ENCODE data around the gene RPRD2. TPM values are rescaled to one million over a fixed set of nuclear protein-coding genes. Genes with fewer than 3 reads are reported as not detected.

Gene RPRD2
- total and polyA plus RNA-seq, 9 of the 15 experiments (the other 6 are each of a cell fraction or from before 2014, with no cell fraction given): 1.5 to 21.6 (median 7.7) TPM

GRCh38 chr1:150444232-150444631, 80.3 kb downstream of the RPRD2 start:
- POLR2A ChIA-PET: interaction anchor here (0.6 kb wide), 1 partner anchor 72 kb away, joined by 3 read pairs; no protein-coding TSS in a partner anchor
- WGBS (ENCODE audit: insufficient coverage, low coverage, missing lambda C conversion rate): 93% methylated on average over 1 of the region's 1 CpG
- H3K4me2 ChIP-seq (ENCODE audit: insufficient read depth, low read length): no peak overlapping the region
- FAIRE-seq (no peak), ATAC-seq (no peak), DNase-seq (ENCODE audit: extremely low read depth in 1 of 4, low spot score in 3 of 4) (no peak)
- BruUV-seq (replicated peaks): no TSS peak
- no peaks in the 10 kb centered on the region for H3K9me3 ChIP-seq (replicated peaks; ENCODE audit: control insufficient read depth, insufficient read depth, low read depth, low read length)
- no peaks in the 10 kb centered on the region for H3K27me3 ChIP-seq (ENCODE audit: control insufficient read depth in 2 of 2, insufficient read depth in 2 of 2, low read length in 2 of 2)
- CTCF ChIA-PET (ENCODE audit: low intra/inter-chr PET ratio): no interaction called here
- in situ Hi-C loops (cut with MboI) (no loop called here), intact Hi-C loops (cut with micrococcal nuclease) (no loop called here)
- no peak overlapping the region for H3K9ac ChIP-seq (ENCODE audit: insufficient read depth in 1 of 2, low read depth in 2 of 2, low read length in 2 of 2)
- no peaks in the 10 kb centered on the region for H3K9me1 ChIP-seq (ENCODE audit: control insufficient read depth, insufficient read depth, low read length)
- no peaks in the 10 kb centered on the region for H3K4me1 ChIP-seq (replicated peaks in 1 of 2; ENCODE audit: control insufficient read depth in 2 of 2, insufficient read depth in 2 of 2, low read length in 2 of 2)
- no peak for TF ChIP-seq PHTF2 (CRISPR knock-in tag; IDR thresholded peaks at IDR 0.05)
- TF ChIP-seq NONO (IDR thresholded peaks at IDR 0.05; ENCODE audit: low read depth in 2 of 2, low read length in 1 of 2): no peak
- TF ChIP-seq HES1 (IDR thresholded peaks at IDR 0.05; ENCODE audit: low read depth): no peak
- no peak for TF ChIP-seq POLR2AphosphoS2 (IDR thresholded peaks at IDR 0.05; ENCODE audit: low read length)
- TF ChIP-seq KAT7 (CRISPR knock-in tag; IDR thresholded peaks at IDR 0.05; ENCODE audit: borderline replicate concordance): no peak
- no peak for TF ChIP-seq KAT8 (IDR thresholded peaks at IDR 0.05; ENCODE audit: low read depth)
- no peak for TF ChIP-seq SAFB (IDR thresholded peaks at IDR 0.05; ENCODE audit: borderline replicate concordance, low read depth, low read length)
- TF ChIP-seq MTA1 (IDR thresholded peaks at IDR 0.05; ENCODE audit: borderline replicate concordance): no peak
- TF ChIP-seq SMARCA4 (IDR thresholded peaks at IDR 0.05): no peak
- TF ChIP-seq ZBTB9 (CRISPR knock-in tag; IDR thresholded peaks at IDR 0.05): no peak
- no peak for TF ChIP-seq TRIM24 (IDR thresholded peaks at IDR 0.05)
- no peak for TF ChIP-seq VEZF1 (CRISPR knock-in tag; IDR thresholded peaks at IDR 0.05)
- TF ChIP-seq SREBF1 (IDR thresholded peaks at IDR 0.05; ENCODE audit: borderline replicate concordance, low read depth, low read length): no peak
- TF ChIP-seq ZNF23 (CRISPR knock-in tag; IDR thresholded peaks at IDR 0.05): no peak
- no peak for TF ChIP-seq GMEB1 (CRISPR knock-in tag; IDR thresholded peaks at IDR 0.05)
- no peak for TF ChIP-seq YY1 (IDR thresholded peaks at IDR 0.05; ENCODE audit: borderline replicate concordance in 1 of 3, control insufficient read depth in 1 of 3, extremely low read depth in 1 of 3, insufficient read depth in 3 of 3, insufficient read length in 1 of 3, insufficient replicate concordance in 2 of 3, low read depth in 1 of 3, low read length in 2 of 3)
- no peak for TF ChIP-seq FOXP1 (CRISPR knock-in tag; IDR thresholded peaks at IDR 0.05)
- peaks cover 83% of the 10 kb centered on the region for H3K36me3 ChIP-seq (ENCODE audit: control insufficient read depth, insufficient read depth, low read length)
- no peak overlapping the region for H3K4me3 ChIP-seq
- H3K79me2 ChIP-seq (ENCODE audit: control insufficient read depth, insufficient read depth, low read length): no peaks in the 10 kb centered on the region; the same call in 2 of the 3 replicates
- H3K27ac ChIP-seq (ENCODE audit: extremely low read depth, low read depth, low read length): no peak overlapping the region
- H2AFZ ChIP-seq (ENCODE audit: low read depth, low read length): no peak overlapping the region
- no peaks in the 10 kb centered on the region for H4K20me1 ChIP-seq (replicated peaks; ENCODE audit: control insufficient read depth, insufficient read depth, low read length)
